ENCODE data around the gene LRMDA.

Gene LRMDA

DNA sequence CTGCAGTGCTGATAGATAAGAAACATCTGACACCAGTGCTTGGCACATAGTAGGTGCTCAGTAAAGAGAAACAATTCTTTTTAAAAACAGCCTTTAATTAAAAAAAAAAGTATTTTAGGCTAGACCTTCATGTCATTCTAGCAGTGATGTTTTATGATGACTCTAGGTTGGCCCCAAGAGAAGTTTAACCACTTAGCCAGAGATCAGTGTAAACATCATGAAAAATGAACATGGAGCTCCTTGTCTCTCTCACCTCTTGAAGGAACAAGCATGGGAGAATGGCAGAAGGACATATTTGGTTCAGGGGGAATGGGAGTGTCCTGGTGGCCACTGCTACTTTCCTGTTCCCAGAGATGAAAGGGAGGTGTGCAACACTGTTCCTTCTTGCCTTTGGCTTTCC lies 641.0 kb downstream of the LRMDA start:
- no peak for DNase-seq

DNA sequence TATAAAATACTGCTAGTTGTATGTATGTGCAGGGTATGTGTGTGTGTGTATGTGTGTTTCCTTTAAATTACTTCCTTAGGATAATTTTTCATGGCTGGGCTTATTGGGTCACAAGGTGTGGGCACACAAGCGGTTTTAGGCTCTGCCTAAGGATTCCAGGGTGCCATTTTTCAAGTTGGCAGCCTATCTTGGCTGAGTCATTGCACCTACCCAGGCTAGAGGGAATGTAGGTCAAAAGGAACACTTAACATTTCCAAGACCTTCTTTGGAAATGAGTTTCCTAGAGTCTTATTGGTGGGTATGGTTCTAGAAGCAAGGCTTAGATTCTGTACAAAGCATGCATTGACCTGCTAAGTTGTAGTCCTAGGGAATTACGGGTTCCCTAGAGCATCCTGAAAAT lies 642.1 kb downstream of the LRMDA start:
- no peak for DNase-seq

DNA sequence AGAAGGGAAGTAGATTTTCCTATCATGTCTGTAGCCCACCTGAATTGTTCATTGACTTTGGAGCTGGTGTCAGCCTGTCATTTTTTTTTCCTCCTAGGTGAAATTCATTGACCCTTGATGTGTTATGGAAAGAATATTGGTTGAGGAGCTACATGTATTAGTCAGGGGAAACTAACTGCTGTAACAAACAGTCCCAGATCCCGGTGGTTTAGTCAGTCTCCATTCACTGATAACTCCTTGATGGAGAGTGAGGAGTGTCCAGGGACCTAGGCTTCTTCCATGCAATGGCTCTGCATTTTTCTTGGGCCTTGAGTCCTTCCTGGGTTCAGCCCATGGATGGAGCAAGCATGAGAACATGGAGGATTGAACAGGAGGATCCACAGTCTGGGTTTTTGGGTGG lies 643.2 kb downstream of the LRMDA start:
- DNase-seq: no peak

DNA sequence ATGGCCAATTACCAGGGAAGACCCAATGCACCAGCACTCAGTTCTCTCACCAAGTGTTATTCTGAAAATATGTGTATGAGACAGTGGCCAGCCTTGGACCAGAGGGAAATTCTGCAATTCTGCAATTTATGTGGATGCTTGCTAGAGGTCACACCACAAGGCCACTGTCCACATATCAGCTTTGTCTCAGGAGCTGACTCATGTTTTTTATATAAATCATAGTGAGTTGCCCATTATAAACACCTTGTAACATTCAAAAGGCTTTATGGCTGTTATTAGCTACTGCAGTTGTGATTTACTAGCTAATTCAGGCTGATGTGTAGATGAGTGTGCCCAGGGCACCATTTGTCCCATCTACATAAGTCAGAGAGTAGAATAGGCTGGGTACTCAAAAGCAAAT lies 649.0 kb downstream of the LRMDA start:
- no peak for DNase-seq

DNA sequence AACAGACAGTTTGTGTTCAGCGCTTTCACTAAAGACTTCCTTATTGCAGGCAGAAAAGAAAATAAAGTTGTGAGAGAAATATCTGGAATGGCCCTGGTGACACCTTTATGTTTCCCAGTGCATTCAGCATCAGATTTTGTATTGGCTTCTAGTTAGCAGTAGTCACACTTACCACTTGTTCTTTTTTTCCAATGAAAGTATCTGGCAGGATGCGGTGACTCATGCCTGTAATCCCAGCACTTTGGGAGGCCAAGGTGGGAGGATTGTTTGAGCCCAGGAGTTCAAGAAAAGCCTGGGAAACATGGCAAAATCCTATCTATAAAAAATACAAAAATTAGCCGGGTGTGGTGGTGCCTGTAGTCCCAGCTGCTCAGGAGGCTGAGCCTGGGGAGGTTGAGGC lies 649.6 kb downstream of the LRMDA start:
- DNase-seq: no peak

DNA sequence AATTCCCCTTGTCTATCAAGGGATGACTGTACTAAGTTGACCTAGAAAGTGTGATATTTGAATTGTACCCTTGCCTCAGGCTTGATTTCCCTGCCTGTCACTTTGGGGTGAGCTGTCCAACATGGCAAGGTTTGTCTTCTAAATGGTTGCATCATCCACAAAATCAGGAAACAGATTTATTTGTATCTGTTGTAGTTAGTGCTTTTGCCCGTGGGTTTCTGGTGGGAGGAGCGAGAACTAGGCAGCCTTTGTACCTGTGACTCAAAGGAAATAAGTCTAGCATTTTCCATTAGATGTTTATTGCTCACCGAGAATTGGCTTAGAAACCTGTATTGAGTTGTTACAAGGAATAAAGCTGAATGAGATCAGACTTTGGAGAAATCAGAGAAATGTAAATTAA lies 650.8 kb downstream of the LRMDA start:
- no peak for DNase-seq

DNA sequence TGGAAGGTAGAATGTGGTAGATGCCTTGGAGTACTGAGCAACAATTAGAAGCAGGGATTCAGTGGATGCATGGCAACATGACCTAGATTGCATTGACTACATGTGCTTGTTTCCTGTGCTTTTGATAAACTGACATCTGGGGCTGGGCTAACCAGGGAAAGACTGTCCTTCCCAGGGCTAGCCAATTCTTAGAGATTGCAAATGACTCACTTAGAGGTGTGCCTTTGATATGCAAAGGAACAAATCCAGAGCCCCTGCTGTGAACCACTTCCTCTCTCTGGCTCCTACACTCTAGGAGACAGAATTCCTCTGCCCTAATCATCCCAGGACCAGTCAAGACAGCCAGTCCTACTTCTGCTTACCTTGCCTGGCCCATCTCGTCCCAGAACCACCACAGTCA lies 651.5 kb downstream of the LRMDA start:
- no peak for DNase-seq

DNA sequence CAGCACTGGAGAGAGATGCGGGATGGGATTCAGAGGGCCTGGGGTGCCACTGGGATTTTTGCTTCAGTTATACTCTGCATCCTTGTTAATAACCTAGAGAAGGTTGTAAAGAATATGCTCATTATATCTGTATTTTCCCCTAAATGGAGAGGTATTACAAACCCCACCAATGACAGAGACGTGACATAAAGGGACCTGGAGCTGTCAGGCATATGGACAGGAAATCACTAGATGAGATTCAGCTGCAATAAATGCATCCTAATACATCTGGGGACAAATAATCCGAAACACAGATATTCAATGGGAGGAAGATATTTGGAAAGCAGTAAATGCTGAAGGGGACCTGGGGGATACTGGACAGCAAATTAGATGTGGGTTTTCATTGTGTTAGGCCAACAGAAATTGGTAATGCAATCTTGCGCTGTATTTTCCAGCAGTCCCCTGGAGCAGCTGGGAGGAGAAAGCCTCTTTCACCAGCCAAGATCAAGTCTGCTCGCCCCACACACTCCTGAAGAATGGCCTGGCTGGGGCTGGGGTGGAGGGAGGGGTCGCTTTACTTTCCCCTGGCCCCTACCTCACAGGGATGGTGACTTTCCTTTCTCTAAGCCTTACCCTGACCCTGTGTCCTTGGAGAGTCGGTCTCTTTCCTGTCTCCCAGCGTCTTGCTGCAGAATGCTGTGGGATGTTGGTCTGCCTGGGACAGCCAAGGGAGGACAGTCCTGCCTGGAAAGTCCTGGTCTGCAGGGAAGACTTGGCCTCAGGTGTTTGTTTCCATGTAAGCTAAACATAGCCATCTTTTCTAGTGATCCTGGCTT lies 653.8 kb downstream of the LRMDA start:
- DNase-seq: no peak

DNA sequence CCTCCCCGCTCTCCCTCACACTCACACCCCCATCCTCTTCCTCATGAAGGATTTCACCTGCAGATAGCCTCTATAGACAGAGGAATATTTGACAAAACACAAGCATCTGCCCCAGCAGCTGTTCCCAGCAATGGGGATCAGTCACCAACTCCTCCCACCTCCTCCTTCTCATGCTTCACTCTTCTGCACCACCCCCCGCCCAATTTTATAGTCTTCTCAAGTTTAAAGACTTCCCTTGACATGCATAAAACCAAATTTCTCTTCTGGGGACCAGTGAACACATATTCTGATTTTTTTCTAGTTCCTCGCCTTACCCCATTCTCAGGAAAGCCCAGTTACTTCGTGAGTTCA lies 654.4 kb downstream of the LRMDA start:
- DNase-seq: no peak

DNA sequence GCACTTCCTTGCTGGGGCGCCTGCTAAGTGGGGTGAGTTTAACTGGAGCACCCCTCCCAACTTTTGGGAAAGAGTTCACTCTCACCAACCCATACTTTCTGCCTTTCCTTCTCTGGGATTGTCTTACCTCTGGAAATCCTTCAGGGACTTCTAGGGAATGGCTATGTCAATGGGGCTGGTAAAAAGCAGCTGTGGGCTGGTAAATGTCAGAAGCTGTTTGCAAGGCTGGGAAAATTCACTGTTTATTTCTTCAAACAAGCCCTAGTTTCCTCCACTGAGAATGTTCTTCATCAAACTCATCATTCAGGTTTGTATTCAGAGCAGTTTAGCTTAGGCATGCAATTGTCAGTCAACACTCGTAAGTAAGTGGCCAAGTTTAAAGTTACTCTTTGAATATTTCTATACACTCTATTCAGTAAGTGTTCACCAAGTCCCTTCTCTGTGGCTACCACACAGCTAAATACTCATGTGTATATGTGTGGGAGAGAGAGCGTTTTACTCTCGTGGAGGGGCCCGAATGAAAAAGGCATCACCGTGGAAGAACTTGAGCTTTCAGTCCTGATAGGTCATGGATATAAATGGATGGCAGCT lies 654.8 kb downstream of the LRMDA start:
- DNase-seq: no peak

DNA sequence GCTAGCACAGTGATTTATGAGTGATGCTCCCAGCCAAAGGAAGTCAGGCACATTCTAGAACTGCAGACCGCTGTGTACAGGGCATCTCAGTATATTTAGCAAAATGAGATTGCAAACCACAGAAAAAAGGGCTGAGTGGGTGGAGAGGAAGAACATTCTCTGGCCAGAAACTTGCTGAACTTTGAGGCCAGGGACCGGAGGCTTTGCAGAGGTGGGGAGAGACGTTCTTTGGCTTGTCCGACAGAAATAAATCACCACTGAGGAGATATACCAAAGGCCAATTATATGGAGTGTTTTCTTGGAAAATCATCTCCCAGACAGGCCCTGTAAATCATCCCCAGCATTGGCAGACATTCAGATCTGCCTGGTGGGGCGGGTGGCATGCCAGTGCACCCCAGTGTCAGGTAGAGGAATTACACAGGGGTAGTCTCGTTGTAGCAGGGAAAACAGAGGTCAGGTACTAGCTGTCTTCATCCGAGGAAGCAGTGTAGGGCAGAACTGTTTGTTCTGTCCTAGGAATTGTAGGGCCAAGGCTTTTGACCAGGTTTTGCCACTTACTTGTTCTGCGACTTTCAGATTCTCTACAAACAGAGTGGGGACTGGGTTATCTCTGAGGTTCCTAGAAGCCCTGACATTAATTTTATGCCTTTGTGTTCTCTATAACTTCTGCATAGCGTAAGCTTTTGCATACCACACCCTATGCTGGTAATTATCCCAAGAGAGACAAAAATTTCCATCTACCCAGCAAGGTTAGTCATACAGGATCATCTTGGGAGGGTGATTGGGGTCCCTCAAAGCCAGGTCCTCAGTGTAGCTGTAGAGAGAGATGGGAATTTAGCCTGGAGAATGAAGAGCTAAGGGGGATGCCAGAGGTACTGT lies 655.6 kb downstream of the LRMDA start:
- no peak for DNase-seq

DNA sequence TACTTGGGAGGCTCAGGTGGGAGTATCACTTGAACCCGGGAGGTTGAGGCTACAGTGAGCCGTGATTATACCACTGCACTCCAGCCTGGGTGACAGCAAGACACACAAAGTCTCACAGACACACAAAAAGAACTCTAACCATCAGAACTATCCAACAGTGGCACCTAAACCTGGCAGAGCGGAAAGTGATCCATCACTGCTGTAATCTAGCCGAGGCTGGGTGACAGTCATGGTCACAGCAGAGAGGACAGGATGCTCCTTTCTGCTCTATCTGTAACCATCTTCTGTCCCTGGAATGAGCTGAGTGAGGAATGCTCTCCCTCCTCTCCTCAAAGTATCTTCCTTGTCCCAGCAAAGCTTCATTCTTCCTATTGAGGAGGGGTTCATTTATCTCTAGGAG lies 656.6 kb downstream of the LRMDA start:
- no peak for DNase-seq

DNA sequence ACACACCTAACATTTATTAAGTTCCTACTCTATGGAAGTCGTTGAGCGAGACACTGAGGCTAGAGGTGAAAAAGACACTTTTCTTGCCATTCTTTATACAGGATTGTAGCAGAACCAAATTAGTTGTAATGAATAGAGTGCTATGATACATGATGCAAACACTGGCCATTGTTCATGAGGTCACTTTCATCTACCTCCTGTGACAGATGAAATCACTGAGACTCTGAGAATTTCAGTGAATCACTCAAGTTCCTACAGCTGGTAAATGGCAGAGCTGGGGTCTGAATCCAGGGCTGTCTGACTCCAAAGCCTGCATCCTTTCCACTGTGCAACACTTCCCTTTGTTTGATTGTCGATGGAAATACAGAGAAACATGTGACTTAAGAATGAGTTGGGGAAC lies 657.6 kb downstream of the LRMDA start:
- no peak for DNase-seq

DNA sequence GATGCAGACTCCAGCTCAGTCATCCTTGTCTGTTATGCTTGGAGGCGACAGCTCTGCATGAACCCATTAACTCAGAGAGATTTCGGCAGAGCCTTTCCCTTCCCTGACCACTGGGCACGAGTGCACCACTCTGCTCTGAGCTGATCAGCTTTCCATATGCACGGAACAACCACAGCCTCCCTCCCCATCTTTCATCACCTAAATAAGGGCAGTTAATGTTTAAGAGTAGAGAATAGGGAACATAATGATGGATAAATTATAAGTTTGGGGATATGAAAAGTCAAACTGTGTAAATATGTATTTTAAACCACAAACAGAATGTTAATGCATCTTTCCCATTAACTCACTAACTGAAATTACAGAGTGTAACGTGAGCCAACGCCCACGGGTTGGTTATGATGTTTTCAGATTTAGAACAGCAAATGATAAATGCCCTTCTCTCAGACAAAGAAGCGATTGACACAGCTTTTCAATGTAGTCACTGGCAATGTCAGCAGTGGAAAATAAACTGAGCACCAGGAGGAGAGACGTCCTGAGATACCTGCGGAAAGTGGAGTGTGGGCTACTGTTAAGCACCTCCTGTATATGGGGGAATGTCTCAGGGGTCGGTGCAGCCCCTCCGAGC lies 658.2 kb downstream of the LRMDA start:
- no peak for DNase-seq

DNA sequence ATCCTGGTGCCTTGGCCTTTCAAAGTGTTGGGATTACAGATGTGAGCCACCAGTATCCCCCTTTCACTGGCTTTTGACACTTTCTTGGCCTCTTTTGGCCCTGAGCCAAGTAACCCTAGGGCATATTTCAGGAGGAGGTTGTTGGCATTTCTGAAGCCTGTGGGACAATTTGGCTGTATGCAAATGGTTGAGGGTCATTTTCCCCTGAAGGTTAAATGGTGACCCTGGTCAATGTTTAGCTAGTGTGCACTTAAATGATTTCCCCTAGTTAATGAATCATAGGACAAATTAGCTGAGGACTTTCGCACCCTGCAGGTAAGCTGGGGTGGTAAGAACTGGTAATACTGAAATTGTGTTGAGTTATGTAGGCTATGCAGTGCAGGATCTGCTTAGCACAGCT lies 660.5 kb downstream of the LRMDA start:
- no peak for DNase-seq

DNA sequence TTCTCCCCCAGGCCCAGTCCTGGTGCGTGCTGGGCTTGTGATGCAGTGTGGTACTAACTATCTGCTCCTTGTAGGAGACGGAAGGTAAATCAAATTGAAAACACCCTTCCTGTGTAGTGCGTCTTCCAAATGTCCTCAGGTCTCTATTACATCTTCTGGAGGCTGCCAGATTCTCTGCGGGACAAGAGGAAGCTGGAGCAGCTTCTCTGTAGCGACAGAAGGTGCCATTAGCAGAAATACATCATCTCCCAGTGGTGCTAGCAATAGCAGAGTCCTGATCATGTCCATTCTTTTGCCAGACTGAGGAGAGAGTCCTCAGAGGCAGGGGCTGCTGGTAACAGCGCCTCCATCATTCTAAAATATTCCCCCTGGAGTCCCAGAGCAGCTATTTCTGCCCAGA lies 675.2 kb downstream of the LRMDA start:
- no peak for DNase-seq

DNA sequence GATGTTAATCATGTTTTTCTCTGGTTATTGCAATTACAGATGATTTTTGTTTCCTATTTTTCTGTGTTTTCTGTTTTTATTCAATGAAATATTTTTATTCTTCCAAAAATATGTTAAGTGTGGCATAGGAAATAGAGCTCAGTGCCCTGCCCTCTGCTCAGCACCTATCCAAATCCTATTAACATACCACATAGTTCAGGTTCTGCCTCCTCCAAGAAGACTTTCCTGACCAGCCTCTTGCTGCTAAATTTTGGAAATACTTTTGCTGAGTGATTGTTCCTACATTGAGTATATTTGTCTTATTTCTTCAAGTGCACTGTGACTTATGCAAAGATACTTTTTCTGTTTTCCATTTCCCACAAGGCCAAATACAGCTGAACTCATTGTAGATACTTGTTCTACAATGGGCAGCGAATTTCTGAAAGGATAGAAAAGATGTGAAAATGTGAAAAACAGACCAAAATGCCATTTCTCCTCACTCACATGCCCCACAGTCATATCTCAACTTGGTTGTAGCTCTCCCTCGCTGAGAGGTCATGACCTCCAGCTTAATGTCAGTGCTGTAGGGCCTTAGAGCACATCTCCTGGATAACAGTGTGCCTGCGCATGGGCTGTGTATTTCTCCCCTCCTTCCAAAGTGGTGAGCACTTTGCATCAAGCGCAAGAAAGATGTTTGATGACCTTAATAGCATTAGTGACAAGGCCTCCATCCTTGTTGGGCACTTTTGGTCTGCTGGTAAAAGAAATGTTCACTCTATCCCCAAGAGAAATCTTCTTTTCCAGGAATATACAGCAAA lies 677.3 kb downstream of the LRMDA start:
- DNase-seq: no peak

DNA sequence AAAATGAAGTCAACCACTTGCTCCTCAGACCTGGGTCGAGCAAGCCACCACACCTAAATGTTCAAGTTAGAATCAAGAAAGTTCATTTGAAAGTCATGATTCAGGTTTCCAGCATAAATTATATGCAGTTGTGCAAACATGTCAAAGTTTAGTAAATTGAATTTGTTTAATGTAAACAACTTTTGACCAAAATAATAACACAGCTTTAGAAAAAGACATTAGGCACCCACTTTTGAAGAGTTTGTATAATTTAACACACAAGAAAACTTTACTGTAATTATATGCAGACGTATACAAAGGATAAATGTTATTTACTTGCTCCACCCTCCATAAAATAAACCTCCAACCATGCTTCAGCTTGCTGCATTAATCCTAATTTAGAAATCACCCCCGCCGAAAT lies 680.0 kb downstream of the LRMDA start:
- DNase-seq: no peak

DNA sequence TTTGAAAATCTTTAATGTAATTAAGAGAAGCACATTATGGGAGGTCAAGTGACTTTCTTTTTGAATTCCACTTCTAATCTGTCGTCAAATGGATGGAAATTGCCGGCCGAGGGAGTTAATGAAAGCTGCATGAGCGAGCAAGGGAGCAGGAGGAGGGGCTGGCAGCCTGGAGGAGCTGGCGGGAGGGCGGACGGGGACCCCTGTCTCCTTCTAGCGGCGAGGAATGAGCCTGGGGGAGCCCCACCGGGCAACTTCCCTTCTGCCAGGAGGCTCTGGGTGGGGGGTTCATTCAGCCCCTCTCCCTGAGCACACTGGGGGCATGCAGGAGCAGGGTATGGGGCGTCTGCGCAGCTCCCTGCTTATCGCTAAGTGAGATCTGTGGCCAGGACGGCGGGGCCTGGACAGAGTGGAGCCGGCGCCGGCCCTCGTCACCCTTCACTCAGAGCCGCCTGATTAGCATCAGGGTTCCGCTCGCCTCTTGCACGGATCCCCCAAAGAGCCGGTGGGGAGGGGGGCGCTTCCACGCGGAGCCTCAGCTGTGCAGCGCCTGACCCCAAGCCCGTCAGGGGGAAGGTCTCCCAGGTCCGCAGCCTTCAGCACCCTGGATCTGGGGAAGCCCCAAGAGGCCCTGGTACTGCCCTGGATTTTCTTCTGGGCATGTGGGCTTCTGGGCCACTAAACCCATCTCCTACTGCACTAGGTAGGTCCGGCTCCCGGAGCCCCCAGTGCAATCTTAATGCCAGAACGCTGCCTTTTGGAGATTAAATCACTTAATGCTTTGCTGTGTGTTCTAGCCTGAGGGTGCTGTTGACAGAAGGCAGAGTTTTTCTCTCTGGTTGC lies 680.8 kb downstream of the LRMDA start:
- no peak for DNase-seq

DNA sequence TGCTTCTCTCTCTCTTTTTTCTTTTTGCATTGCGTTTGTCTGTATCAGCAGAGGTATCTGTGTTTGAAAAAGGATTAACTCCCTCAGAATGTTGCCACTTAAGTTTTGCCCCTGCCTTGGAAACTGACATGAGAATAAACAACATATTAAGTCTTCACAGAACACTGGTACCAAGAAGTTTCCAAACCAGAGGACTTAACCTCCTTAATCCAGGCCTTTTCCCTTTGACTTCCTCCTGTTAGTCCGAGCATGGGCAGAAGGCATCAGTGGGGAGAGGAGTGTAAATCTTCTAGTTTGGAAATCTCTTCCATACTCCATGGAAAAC lies 681.4 kb downstream of the LRMDA start:
- no peak for DNase-seq

DNA sequence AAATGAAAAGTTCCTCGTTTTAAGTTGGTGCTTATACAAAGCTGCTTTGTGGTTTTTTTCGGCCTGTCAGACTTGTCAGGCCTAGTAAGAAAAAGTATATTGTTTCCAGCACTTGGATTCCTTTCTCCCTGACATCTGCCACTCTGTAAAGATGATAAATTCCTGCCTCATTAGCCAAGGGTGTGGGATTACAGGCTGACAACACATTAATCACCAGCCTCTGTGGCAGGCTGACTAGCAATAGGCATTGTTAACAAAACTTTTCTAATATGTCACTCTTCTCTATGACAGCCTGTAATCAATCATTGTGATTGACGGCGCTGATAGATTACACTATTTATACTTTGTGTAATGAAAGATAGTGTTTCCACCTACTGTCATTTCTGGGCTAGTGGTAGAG lies 682.5 kb downstream of the LRMDA start:
- DNase-seq: no peak

DNA sequence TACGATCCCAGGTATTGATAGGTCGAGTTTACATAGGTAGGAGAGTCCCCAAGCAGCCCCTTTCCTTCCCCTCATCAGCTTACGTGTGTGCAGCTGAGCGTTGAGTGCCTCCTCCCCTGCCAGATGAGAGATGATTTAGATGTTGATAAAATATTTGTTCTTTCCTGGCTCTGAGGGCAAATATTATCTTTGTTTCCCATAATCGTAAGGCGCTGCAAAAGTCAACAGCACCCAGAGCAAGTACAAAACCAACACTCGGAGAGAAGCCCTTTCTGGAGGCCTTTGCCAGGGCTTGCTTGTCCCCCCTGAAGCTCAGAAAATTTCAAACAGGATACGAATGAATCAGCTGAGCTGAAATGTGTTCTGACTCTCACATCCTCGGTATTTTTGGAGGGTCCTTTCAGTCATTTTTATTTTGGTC lies 683.2 kb downstream of the LRMDA start:
- no peak for DNase-seq
